PC-9 (cell line): ENCODE measurements around the gene RNF144A. TPM values are rescaled to one million over a fixed set of nuclear protein-coding genes. Genes with fewer than 3 reads are reported as not detected.
"Not testable (repeated sequence)": the region's sequence is repeated elsewhere in the genome, so short reads cannot be mapped to it uniquely, and the experiment has no call there.

Experiments
- BruUV-seq: library from RNA; stranded (reverse); fragments of 400-500 nt; replicated peaks from 2 replicates; lab custom pipeline; 2021; lab: Mats Ljungman, UMichigan
- CTCF ChIA-PET: fragments of 300-600 bp; sonication (Branson Sonifier 250); formaldehyde crosslinking; loops from one replicate; lab custom pipeline; 2022; ENCODE audit warnings: antibody characterized with exemption; lab: Charles Lee
- POLR2A ChIA-PET: fragments of 300-600 bp; sonication (Branson Sonifier 250); formaldehyde crosslinking; loops from one replicate; lab custom pipeline; 2022; ENCODE audit warnings: antibody characterized with exemption; ENCODE audit not compliant: unreplicated experiment; lab: Charles Lee
- DNase-seq, 2 experiments: peaks; one replicate each; pipeline versions ENCODE4 v3.0.0 to v3.0.0-alpha.2; 2015 to 2022; ENCODE audit warnings: mixed read lengths in 1 of 2
- H2AFZ ChIP-seq: fragments of 200-600 bp; sonication (generic); 2 replicates; pipeline ENCODE4 v1.8.1; 2017; ENCODE audit warnings: antibody characterized with exemption
- H3F3A ChIP-seq: fragments of 200-600 bp; sonication (generic); 2 replicates; pipeline ENCODE4 v1.8.1; 2017; ENCODE audit warnings: antibody characterized with exemption, mild to moderate bottlenecking, low read depth; ENCODE audit not compliant: insufficient read depth
- H3K27ac ChIP-seq: fragments of 200-600 bp; sonication (generic); 2 replicates; pipeline ENCODE4 v1.6.1; 2016; ENCODE audit warnings: mixed run types
- H3K27me3 ChIP-seq: fragments of 200-600 bp; sonication (generic); 2 replicates; pipeline ENCODE4 v1.6.1; 2016; ENCODE audit warnings: low read depth, mixed run types; ENCODE audit not compliant: insufficient read depth
- H3K36me3 ChIP-seq: fragments of 200-600 bp; sonication (generic); 2 replicates; pipeline ENCODE4 v1.6.1; 2016; ENCODE audit warnings: low read depth, mixed run types
- H3K4me1 ChIP-seq: fragments of 200-600 bp; sonication (generic); replicated peaks from 2 replicates; pipeline ENCODE4 v1.6.1; 2016; ENCODE audit warnings: mixed run types; ENCODE audit not compliant: insufficient read depth
- H3K4me2 ChIP-seq: fragments of 200-600 bp; sonication (generic); 2 replicates; pipeline ENCODE4 v1.6.1; 2017; ENCODE audit warnings: mixed run types
- H3K4me3 ChIP-seq: fragments of 200-600 bp; sonication (generic); 2 replicates; pipeline ENCODE4 v1.6.1; 2016; ENCODE audit warnings: mixed run types
- H3K79me2 ChIP-seq: fragments of 200-600 bp; sonication (generic); 2 replicates; pipeline ENCODE4 v1.6.1; 2017; ENCODE audit warnings: low read depth, mixed run types
- H3K9me2 ChIP-seq: fragments of 200-600 bp; sonication (generic); 2 replicates; pipeline ENCODE4 v1.8.1; 2017; ENCODE audit warnings: mild to moderate bottlenecking; ENCODE audit not compliant: insufficient read depth
- H3K9me3 ChIP-seq: fragments of 200-600 bp; sonication (generic); 2 replicates; pipeline ENCODE4 v1.8.1; 2016; ENCODE audit warnings: low read depth; ENCODE audit not compliant: insufficient read depth
- H4K20me1 ChIP-seq: fragments of 200-600 bp; sonication (generic); 2 replicates; pipeline ENCODE4 v1.8.1; 2017; ENCODE audit not compliant: insufficient read depth
- EZH2 ChIP-seq: fragments of 200-600 bp; sonication (generic); IDR thresholded peaks from 2 replicates; pipeline ENCODE4 v1.8.0; 2017; ENCODE audit warnings: antibody characterized with exemption, low read depth
- intact Hi-C: fragments of 100-400 bp; cut with micrococcal nuclease; formaldehyde crosslinking; loops from one replicate; pipeline ENCODE4 v1.10.0; 2022; ENCODE audit not compliant: unreplicated experiment
- total RNA-seq: library from RNA; stranded (reverse); gene quantifications from 2 replicates; pipeline ENCODE4 v1.2.3, GENCODE V29; 2021
- TF ChIP-seq, protein P1 (sequence below): fragments of 200-600 bp; sonication (generic); conservative IDR thresholded peaks from 2 replicates; pipeline ENCODE4 v1.6.1; 2017; ENCODE audit warnings: mixed run types, antibody characterized with exemption, mild to moderate bottlenecking, moderate library complexity

Gene RNF144A
- total RNA-seq, 1 experiment from 2014 or later = 0.94 TPM

DNA sequence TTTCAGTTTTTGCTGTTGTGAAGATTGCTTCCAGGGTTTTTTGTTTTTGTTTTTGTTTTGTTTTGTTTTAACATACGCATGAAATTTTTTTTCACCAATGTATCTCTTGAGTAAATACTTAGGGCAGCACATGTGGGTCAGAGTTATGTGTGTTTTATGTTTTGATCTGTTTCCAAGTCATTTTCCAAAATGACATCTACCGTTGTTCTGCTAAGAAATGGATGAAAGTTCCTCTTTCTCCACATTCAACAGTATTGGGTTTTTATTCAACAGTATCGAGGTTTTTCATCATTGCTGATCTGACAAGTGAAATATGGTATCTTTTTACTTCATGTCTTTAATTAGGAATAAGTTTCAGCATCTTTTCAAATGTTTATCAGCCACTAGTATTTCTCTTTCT lies 16.7 kb downstream of the RNF144A start:
- H3K9me2 ChIP-seq = no peaks in the 10 kb centered on the region
- no TSS peak for BruUV-seq
- H3K9me3 ChIP-seq = no peaks in the 10 kb centered on the region
- H4K20me1 ChIP-seq = 0 out of 2 replicates have a peak, but pooled peaks cover 5% of the 10 kb centered on the region
- no peak overlapping the region for H2AFZ ChIP-seq
- no peak overlapping the region for H3K4me2 ChIP-seq
- no peak overlapping the region for H3K4me3 ChIP-seq
- CTCF ChIA-PET = no interaction called here
- H3K36me3 ChIP-seq = no peaks in the 10 kb centered on the region
- H3K27ac ChIP-seq = no peak overlapping the region
- POLR2A ChIA-PET = no interaction called here
- intact Hi-C loops = no loop called here
- DNase-seq = no peak
- no peaks in the 10 kb centered on the region for H3K4me1 ChIP-seq
- no peaks in the 10 kb centered on the region for H3F3A ChIP-seq
- H3K27me3 ChIP-seq = no peaks in the 10 kb centered on the region
- H3K79me2 ChIP-seq = no peaks in the 10 kb centered on the region
- no peak for TF ChIP-seq EZH2
- TF ChIP-seq, protein P1, sequence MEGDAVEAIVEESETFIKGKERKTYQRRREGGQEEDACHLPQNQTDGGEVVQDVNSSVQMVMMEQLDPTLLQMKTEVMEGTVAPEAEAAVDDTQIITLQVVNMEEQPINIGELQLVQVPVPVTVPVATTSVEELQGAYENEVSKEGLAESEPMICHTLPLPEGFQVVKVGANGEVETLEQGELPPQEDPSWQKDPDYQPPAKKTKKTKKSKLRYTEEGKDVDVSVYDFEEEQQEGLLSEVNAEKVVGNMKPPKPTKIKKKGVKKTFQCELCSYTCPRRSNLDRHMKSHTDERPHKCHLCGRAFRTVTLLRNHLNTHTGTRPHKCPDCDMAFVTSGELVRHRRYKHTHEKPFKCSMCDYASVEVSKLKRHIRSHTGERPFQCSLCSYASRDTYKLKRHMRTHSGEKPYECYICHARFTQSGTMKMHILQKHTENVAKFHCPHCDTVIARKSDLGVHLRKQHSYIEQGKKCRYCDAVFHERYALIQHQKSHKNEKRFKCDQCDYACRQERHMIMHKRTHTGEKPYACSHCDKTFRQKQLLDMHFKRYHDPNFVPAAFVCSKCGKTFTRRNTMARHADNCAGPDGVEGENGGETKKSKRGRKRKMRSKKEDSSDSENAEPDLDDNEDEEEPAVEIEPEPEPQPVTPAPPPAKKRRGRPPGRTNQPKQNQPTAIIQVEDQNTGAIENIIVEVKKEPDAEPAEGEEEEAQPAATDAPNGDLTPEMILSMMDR = no peak

DNA sequence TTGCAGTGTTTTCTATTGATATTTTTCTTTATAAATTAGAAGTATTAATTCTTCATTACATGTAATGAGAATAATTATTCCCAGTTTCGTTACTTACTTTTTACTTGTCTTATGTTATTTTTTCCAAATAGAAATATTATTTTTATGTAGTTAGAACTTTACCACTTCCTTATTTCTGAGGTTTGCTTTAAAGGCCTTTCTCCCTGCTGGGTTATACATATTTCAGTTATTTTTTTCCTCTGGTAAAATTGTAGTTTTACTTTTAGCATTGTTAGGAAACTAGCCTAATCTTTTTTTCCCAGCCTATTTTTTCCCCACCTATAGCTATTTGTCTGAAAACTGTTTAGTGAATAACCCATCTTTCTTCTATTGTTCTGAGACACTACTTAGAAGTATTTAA lies 17.1 kb downstream of the RNF144A start:
- H2AFZ ChIP-seq = no peak overlapping the region
- no TSS peak for BruUV-seq
- TF ChIP-seq, protein P1 = no peak
- TF ChIP-seq EZH2 = no peak
- ChIA-PET POLR2A (no interaction called here), CTCF (no interaction called here)
- no peaks in the 10 kb centered on the region for H3K27me3 ChIP-seq
- H3K4me3 ChIP-seq = no peak overlapping the region
- 0 out of 2 replicates have a peak, but pooled peaks cover 5% of the 10 kb centered on the region for H4K20me1 ChIP-seq
- no peak for DNase-seq
- H3K36me3 ChIP-seq = no peaks in the 10 kb centered on the region
- no peaks in the 10 kb centered on the region for H3K4me1 ChIP-seq
- H3K27ac ChIP-seq = no peak overlapping the region
- H3K79me2 ChIP-seq = no peaks in the 10 kb centered on the region
- intact Hi-C loops = no loop called here
- no peaks in the 10 kb centered on the region for H3K9me3 ChIP-seq
- H3K4me2 ChIP-seq = no peak overlapping the region
- no peaks in the 10 kb centered on the region for H3K9me2 ChIP-seq
- H3F3A ChIP-seq = no peaks in the 10 kb centered on the region

DNA sequence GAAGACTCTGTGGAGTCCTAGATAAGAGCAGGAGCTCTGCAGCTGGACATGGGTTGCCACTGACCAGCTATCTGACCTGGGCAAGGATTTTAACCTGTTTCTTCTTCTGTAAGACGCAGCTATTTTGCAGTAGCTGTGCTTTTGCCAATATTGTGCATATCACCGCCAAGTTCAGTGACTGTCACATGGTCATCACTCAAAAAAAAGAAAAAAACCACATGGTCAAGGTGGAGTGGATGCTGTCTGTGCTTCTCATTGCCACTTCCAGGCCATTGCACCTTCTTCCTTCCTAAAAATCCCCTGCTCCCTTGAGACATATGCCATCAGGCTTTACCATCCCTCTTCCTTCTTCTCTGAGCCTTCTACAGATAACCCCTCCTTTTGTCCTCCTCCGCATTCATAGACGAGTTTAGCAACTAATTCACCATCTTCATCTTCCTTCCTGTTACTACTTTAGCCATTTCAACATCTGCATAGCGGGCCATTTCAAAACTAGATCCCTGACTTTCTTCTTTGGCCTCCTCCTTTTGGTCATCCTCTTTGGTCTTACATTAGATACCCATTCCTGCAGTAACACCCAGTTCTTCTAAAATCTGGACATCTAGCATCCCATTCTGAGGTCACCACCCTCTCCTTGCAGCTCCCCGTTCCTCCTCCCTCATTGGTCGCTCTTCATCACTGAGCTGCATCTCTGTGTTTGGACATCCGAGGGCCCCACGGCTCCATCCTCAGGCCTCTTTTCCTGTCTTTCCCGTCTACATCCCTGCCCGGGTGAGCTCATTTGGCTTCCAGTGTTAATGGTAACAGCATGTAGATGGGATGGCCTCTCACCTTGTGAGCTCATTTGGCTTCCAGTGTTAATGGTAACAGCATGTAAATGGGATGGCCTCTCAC lies 17.8 kb downstream of the RNF144A start:
- BruUV-seq = no TSS peak
- Histone ChIP-seq H2AFZ (no peak overlapping the region), H3F3A (no peaks in the 10 kb centered on the region), H3K36me3 (no peaks in the 10 kb centered on the region), H3K4me3 (no peak overlapping the region), H4K20me1 (0 out of 2 replicates have a peak, but pooled peaks cover 5% of the 10 kb centered on the region), H3K9me3 (no peaks in the 10 kb centered on the region), H3K27me3 (no peaks in the 10 kb centered on the region), H3K4me2 (no peak overlapping the region), H3K27ac (no peak overlapping the region), H3K4me1 (no peaks in the 10 kb centered on the region), H3K9me2 (no peaks in the 10 kb centered on the region), H3K79me2 (no peaks in the 10 kb centered on the region)
- DNase-seq = no peak
- CTCF ChIA-PET = no interaction called here
- TF ChIP-seq, protein P1 = no peak
- no peak for TF ChIP-seq EZH2
- intact Hi-C loops = no loop called here
- POLR2A ChIA-PET = no interaction called here

DNA sequence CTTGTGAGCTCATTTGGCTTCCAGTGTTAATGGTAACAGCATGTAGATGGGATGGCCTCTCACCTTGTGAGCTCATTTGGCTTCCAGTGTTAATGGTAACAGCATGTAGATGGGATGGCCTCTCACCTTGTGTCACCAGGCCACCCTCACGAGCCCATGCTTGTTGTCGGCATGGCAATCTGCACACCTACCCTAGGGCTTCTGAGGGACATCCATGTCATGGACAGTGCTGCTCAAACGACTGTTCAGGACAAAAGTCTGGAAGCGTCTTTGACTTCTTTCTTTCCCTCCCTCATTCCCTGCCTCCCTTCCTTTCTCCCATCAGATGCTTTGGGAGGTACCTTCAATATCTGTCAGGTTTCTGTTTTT lies 18.4 kb downstream of the RNF144A start:
- H3K9me2 ChIP-seq, DNase-seq, H3K4me3 ChIP-seq, H3K4me1 ChIP-seq, intact Hi-C loops, BruUV-seq, H3K36me3 ChIP-seq, H4K20me1 ChIP-seq, H3K4me2 ChIP-seq, POLR2A ChIA-PET, H3K27ac ChIP-seq, H3K79me2 ChIP-seq, H3K9me3 ChIP-seq, H3F3A ChIP-seq, CTCF ChIA-PET, H2AFZ ChIP-seq, H3K27me3 ChIP-seq: not testable (repeated sequence)
